ENCODE results near the gene CCDC107. TPM values are rescaled to one million over a fixed set of nuclear protein-coding genes. Genes with fewer than 3 reads are reported as not detected.
A peak's percentile ranks its signal among the peaks of the same experiment; 100 is the strongest.
"Not testable (repeated sequence)": the region's sequence is repeated elsewhere in the genome, so short reads cannot be mapped to it uniquely, and the experiment has no call there.

The CCDC107 gene, protein sequence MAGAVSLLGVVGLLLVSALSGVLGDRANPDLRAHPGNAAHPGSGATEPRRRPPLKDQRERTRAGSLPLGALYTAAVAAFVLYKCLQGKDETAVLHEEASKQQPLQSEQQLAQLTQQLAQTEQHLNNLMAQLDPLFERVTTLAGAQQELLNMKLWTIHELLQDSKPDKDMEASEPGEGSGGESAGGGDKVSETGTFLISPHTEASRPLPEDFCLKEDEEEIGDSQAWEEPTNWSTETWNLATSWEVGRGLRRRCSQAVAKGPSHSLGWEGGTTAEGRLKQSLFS
- 5.7 and 12.6 TPM in 2 replicates for total RNA-seq (2014; rRNA removed; shearing (Covaris generic))

DNA sequence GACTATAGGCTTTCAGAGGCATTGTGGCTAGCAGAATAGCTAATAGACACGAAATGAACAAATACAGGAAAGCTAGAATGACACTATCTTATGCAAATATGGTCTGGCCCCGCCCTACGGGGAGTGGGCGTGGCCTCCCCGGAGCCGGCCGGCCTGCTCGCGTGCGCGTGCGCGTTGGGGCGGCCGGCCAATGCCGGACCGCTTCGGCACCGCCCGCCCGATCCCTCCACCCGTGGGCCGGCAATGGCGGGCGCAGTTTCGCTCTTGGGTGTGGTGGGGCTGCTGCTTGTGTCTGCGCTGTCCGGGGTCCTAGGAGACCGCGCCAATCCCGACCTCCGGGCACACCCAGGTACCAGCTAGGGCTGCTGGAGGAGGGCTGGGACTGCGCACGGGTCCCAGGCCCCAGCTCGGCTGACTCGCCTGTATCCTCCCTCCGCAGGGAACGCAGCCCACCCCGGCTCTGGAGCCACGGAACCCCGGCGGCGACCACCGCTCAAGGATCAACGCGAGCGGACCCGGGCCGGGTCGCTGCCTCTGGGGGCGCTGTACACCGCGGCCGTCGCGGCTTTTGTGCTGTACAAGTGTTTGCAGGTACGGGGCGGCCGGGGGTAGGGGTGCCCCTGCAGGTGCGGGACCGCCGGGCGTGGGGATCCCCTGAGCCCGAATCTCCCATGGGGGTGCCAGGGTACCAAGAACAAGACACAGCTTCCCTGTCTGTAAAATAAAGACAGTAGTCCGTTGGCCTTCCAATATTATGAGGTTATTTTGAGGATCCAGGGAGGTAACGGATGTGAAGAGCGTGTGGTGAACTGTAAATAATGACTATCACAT lies at the start of gene CCDC107:
Gene CCDC107 (plus strand): TSS at position 156 of the 831 bp plus-strand sequence. CDS start 88 bp downstream, at position 244.
- DNase-seq (ENCODE audit: low spot score) = peak; percentile 63

DNA sequence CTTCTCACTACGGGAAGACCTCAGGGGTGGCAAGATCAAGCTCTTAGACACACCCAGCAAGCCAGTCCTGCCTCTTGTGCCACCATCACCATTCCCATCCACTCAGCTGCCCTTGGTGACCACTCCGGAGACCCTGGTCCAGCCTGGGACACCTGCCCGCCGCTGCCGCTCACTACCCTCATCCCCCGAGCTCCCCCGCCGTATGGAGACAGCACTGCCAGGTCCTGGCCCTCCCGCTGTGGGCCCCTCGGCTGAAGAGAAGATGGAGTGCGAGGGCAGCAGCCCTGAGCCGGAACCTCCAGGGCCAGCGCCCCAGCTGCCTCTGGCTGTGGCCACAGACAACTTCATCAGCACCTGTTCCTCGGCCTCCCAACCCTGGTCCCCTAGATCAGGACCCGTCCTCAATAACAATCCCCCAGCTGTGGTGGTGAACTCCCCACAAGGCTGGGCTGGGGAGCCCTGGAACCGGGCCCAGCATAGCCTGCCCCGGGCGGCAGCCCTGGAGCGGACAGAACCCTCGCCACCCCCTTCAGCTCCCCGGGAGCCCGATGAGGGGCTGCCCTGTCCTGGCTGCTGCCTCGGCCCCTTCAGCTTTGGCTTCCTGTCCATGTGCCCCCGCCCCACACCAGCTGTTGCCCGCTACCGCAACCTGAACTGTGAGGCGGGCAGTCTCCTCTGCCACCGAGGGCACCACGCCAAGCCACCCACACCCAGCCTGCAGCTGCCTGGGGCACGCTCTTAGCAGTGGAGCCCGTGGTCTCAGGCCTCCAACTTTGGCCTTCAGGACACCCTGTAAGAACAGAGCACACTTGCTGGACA lies 48.9 kb upstream of the CCDC107 start:
- no peak for DNase-seq (ENCODE audit: low spot score)

DNA sequence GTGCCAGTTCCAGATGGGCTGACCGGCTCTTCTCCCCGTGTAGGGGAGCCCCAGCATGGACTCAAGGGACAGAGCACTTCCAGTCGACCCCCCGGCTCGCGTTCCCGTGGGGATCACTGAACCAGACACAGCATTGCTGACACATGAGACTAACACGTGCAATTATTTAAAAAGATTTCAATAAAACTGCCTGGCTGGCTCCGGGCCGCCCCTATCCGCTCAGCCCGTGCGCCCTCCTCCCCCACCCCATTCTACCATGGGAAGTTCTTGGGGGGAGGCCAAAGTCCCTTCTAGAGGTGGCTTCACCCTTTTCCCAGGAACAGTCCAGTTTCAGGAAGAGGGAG lies 48.3 kb upstream of the CCDC107 start:
- no peak for DNase-seq (ENCODE audit: low spot score)

DNA sequence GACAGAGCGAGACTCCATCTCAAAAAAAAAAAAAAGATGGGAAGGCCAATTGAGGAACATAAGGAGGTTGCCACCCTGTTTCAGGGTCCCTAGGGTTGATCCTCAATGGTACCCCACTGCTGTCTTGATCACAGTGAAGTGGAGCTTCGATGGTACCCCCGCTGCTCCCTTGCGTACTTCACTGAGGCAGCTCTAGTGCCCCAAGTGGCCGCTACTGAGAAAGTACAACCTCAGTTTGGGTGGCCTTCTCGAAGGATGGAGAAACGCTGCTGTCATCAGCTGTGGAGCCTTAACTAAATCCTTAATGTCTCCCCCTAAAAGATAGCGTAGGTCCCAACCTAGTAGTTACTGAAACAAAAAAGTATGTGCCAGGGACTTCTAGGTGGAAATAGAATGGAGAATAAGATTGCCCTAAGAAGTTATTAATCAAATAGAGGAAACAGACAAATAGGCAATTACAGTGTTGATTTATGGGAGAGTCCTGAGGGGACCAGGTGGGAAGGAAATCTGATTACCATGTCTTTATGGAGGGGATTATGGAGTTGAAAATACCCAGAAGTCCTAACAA lies 46.8 kb upstream of the CCDC107 start:
- peak; percentile 17 for DNase-seq (ENCODE audit: low spot score)

DNA sequence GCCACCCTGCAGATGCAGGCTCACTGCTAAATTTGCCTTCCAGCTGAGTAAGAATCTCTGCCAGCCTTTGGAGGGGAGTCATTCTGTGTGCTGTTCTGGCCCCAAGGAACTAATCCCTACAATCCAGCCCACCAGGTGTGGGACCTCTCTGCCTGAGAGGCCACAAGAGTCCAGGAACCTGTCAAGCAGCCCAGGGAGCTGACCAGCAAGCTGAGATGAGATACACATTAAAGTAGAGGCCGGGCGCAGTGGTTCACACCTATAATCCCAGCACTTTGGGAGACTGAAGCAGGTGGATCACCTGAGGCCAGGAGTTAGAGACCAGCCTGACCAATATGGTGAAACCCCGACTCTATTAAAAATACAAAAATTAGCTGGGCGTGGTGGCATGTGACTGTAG lies 46.0 kb upstream of the CCDC107 start:
- DNase-seq (ENCODE audit: low spot score) = not testable (repeated sequence)

DNA sequence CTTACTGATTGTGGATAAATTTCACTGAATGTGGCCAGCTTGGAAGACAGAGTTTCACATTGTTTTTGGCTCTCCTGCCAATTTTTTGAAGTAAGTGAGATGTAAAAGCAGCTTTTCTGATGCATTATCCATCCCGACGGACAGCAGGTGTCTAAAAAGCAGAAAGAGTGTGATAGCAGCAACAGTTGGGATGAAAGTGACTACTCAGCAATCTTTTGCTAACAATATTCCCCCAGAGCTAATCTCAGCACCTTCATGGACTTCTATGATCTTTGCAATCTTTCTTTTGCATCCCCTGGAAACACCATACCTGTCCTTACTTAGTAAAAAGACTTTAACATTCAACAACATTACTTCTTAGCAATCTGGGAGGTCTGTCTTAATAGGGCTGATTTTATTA lies 45.2 kb upstream of the CCDC107 start:
- DNase-seq (ENCODE audit: low spot score) = no peak

DNA sequence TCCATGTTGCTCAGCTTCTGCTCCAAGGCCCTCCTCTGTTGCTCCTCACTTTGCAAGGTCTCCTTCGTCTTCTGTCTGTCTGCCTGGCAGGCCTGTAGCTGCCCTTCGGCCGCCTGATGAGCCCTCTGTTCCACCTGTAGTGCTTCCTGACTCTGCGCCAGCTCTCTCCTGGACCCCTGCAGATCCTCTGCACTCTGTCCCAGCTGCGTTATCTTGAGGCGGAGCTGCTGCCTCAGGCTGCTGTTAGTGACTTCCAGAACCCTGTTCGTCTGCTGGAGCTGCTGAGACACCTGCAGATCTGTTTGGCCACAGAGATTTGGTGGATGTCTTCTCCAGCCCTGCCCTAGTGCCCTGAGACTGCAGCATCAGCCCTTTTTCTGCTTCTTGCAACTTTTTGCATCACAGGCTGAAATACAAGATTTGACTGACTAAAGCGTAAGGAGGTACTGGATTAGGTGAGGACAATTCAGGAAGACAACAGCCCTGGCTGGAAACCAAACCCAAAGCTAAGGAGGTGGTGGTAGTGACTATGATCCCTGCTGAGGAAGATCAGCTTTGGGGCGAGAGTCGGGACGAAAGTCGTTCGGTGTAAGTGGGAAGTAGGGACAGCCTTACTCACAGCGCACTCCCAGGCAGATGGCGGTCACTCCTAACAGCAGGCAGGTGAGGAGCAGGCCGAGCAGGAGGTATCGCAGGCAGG lies 42.0 kb upstream of the CCDC107 start:
- DNase-seq (ENCODE audit: low spot score) = no peak

DNA sequence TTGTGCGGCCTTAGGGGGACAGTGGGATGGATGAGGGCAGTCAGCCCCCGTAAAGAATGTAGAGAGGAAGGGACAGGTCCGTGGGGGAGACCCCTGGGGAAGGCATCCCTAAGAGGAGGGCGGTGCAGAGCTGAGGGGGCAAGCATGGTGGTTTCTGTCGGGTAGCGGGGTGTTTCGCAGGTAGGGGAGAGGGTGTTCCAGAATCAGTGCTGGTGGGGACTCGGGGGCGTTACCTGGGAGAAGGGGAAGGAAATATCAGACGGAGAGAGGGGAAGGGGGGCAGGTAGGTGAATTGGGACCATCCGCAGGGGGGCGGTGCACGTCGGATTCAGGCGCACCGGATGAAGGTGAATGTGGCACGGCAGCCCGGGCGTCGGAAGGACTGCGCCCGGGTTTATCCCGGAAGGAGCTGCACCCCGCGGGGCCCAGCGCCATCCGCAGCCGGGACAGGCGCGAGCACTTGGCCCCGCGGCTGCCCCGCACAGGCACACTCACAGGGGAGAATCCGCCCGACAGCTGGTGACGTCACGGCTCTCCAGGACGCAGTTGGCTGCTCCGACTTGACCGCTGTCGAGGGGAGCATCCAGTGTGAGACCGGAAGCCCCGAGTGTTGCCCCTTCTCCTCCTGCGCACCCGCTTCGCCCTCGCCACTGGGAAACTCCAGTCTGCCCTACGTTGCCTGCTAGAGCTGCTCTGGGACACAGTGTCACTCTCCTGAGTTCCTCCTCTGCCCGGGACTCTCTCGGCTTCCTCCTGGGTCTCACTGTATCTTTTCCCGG lies 41.2 kb upstream of the CCDC107 start:
- DNase-seq (ENCODE audit: low spot score) = no peak

DNA sequence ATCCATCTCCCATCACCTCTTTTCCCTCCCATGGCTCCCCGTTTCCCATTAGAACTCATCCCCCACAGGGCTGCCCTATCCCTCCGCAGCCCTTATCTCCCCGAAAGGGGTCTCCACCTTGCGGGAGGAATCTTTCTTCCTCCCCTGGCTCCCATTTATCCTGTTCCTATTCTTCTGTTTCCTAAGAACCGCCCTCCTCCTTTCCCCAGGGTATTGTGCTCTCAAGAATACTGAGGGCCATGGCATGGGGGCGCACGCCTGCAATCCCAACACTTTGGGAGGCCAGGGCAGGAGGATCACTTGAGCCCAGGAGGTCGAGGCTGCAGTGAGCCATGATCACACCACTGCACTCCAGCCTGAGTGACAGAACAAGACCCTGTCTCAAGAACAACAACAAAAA lies 40.5 kb upstream of the CCDC107 start:
- DNase-seq (ENCODE audit: low spot score) = no peak

DNA sequence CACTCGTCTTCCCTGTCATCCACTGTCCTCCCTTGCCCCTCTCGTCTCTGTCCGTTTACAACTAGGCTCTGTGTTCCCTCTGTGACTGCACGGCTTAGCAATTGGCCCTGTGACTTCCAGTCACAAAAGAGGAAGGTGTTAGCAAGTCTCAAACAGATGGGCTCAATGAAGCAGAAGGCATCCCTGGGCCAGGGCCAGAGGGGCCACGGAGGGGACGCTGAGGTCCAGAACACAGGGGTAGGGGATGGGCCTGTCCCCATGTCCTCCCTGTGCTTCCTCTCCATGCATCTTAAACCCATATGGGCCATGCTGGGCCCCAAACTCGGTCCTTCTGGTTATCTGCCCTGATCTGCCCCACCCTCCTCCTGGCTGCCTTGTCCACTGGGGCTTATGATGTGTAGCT lies 39.8 kb upstream of the CCDC107 start, which contains the start of gene CD72:
Gene CD72 (minus strand): TSS at position 89 of the 403 bp plus-strand sequence. CDS start 110 bp downstream, outside the sequence.
- DNase-seq (ENCODE audit: low spot score) = no peak

DNA sequence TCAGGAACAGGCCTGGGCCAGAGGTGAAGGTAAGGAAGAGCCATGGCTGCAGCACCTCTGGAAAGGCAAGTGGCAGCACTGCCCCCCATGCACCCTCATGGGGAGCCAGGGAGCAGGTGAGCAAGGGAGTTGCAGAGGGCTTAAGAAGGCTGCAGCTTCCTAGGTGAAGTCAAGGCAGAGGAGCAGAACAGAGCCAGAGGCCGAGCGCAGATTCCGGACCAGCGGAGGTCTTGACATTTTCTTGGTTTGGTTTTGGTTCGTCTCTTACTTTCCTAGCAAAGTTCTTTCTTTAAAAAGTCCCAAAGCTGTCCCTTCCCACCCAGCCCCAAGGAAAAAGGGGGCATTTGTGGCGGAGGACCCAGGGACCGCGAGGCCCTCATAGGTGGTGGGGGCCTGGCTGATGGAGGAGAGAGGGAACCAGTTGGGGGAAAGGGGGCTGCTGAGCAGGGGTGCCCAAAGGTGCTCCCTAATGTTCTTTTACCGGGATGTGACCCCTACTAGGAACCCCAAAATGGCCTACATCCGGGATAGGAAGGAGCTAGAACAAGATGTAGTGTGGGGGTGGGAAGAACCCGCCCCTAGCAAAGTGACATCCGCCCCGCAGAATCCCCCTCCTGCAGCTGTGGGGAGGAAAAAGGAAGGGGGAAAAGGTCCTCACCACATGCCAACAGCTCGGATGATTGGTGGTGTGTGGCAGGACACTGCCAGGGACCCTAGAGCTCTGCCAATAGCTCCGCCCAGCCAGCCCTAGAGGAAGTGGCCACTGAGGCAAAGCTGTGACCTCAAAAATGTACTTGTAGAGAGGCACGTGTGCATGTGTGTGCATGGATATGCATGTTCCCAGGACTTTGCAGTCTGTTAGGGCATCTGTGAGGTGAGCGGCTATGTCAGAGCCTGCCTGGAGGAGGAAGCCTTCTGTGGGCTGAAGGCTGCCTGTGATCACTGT lies 39.0 kb upstream of the CCDC107 start:
- DNase-seq (ENCODE audit: low spot score) = no peak

DNA sequence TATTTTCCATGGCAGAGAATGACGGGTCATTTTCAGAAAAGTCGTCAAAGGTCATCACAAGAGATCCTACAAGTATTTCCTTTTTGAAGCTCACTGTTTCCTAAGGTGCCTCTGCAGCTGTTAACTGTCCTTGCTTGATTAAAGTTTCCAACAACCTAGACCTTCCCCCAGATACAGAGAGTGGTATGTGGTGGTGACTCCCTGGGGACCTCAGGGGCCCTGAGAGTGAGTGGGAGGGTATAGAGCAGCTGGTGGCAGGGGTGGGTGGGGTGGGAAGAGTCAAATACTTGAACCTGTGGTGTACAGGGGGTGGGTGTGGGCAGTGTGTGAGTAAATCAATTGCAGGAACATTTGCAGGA lies 38.3 kb upstream of the CCDC107 start:
- DNase-seq (ENCODE audit: low spot score) = no peak

DNA sequence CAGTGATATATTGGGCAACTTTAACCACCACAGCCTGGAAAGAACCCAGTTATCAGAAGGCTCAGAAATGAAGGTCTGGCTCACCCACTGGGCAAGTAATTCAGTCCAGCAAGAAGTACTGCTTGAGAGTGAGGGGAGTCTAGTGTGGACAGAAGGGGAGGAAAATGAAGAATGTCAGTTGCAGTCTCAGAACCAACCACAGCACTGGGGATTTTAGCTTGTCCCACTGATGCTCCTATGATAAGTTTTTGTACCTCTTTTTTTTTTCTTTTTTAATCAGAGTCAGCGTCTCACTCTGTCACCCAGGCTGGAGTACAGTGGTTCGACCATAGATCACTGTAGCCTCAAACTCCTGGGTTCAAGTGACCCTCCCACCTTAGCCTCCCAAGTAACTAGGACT lies 30.5 kb upstream of the CCDC107 start:
- DNase-seq (ENCODE audit: low spot score) = no peak

DNA sequence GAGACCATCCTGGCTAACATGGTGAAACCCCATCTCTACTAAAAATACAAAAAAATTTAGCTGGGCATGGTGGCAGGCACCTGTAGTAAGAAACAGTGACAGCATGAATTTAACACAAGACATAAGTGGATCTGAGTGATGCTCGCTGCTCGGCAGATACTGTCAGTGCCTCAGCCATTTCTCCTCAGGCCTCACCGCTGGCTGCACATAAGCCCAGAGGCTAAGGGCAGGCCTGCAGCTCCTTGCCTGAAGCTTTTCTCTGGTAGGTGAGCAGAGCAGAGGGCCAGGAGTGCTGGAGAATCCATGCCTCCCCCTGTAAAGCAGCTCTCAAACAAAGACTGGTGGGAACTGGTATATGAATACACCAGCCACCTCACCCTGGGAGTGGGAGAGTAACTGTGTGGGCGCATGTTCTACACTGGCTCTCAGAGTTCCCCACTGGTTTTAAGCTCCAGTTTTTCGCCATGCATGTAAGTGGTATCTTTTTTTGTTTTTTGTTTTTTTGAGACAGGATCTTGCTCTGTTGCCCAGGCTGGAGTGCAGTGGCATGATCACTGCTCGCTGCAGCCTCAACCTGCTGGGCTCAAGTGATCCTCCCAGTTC lies 29.6 kb upstream of the CCDC107 start:
- DNase-seq (ENCODE audit: low spot score) = no peak

DNA sequence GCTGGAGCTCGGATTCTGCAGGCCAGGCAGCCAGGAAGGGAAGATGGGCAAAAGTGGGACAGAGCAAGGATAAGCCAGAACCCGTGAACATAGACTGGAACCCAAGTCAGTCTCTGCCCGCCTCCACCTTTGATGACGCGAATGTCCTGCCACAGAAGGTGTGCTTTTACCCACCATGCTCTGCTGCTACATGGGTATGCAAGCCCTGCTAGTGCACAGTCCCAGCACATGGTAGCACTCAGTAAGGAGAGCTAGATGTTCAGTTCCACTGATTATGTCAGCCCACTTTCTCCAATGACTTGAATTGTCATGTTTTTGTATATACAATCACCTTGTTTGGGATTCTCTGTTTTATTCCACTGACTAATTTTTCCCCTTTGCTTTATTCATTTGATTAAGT lies 28.5 kb upstream of the CCDC107 start:
- DNase-seq (ENCODE audit: low spot score) = no peak

DNA sequence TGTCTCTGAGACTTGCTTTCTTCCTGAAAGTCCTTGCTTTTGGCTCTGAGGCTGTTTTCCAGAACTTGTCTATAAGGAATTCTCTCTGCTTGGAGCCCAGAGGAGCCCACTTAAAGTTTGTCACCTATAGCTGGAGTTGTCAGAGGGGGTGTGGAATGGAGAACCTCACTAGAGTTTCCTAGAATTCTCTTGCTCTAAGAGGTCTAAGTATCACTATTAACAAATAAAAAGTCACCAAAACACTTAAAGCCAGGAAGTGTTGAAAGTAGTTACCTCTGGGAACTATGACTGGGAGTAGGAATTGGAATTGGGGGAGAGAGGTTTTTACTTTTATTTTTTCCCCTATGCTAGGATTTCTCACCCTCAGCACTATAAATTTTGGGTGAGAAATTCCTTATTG lies 22.4 kb upstream of the CCDC107 start:
- no peak for DNase-seq (ENCODE audit: low spot score)

DNA sequence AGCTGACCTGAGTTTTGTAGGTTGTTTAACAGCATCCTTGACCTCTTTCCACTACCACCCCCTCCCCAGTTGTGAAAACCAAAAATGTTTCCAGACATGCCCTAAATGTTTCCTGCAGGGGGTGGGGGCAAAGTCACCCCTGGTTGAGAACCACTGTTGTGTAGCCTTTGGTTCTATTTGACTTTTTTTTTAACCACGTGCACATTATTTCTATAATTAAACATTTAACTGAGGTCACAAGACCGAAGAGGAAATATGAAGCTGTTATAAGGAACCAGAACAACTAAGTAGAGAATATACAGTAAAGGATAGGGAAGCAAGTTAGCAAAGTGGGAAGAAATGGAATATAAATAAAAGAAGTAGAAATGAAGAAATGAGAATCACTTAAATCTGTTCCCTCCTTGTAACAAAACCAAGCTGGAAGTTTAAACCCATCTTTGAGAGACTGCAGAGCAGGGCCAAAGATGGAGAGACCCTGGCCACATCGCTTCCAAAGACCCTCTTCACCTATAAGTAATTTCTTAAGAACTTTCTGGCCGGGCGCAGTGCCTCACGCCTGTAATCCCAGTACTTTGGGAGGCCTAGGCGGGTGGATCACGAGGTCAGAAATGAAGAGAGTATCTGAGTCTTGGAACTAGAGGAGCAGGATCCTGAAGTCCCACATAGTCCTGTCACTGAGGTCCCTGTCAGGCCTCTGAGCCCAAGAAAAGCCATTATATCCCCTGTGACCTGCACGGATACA lies 21.8 kb upstream of the CCDC107 start:
- no peak for DNase-seq (ENCODE audit: low spot score)

DNA sequence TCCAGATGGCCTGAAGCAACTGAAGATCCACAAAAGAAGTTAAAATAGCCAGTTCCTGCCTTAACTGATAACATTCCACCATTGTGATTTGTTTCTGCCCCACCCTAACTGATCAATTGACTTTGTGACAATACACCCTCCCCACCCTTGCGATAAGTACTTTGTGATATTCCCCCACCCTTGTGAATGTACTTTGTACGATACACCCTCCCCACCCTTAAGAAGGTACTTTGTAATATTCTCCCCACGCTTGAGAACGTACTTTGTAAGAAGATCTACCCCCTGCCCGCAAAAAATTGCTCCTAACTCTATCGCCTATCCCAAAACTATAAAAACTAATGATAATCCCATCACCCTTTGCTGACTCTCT lies 21.2 kb upstream of the CCDC107 start:
- DNase-seq (ENCODE audit: low spot score) = not testable (repeated sequence)
